Upper lobe of left lung (tissue), 4 donors: ENCODE results near the gene COL8A2.

Experiments
- CTCF ChIP-seq, 6 experiments: fragments of 450-650 bp in 4 of 6; fragments of 200-600 bp in 2 of 6; sonication (generic) in 2 of 6; IDR thresholded peaks; one replicate each; pipeline ENCODE4 v1.5.1; 2016 to 2019; ENCODE audit warnings: antibody characterized with exemption in 6 of 6
- EP300 ChIP-seq, 4 donors: sonication (generic); formaldehyde crosslinking; IDR thresholded peaks; one replicate each; pipeline ENCODE4 v1.5.1; 2017; ENCODE audit warnings: antibody characterized with exemption in 4 of 4, control low read depth in 2 of 4
- POLR2A ChIP-seq, 4 donors: fragments of 450-650 bp; IDR thresholded peaks; one replicate each; pipeline ENCODE4 v1.5.1; 2016 to 2017; ENCODE audit warnings: antibody characterized with exemption in 4 of 4, mild to moderate bottlenecking in 2 of 4
- POLR2AphosphoS5 ChIP-seq, 2 donors: sonication (generic); formaldehyde crosslinking; IDR thresholded peaks; one replicate each; pipeline ENCODE4 v1.5.1; 2017; ENCODE audit warnings: antibody characterized with exemption in 2 of 2

- TF ChIP-seq POLR2AphosphoS5 (IDR thresholded peaks at IDR 0.05) (no peak), CTCF (IDR thresholded peaks at IDR 0.05) (no peak), POLR2A (IDR thresholded peaks at IDR 0.05) (no peak), EP300 (IDR thresholded peaks at IDR 0.05) (no peak)
Observed at GRCh38 chr1:36137226-36137625, 12.2 kb upstream of the COL8A2 start.
